Epithelial cell of proximal tubule (primary cell): Measurements from ENCODE around the gene TBC1D10A. TPM values are rescaled to one million over a fixed set of nuclear protein-coding genes. Genes with fewer than 3 reads are reported as not detected.

Source experiments
- DNase-seq: peaks from one replicate; pipeline ENCODE4 v3.0.0-alpha.2; 2011; ENCODE audit warnings: low read depth
- H3K4me3 ChIP-seq: 2 replicates; pipeline ENCODE4 v1.5.1; 2011; ENCODE audit warnings: low read depth, mild to moderate bottlenecking, low read length
- CTCF ChIP-seq: conservative IDR thresholded peaks from 2 replicates; pipeline ENCODE4 v1.5.1; 2012; ENCODE audit warnings: low read depth, mild to moderate bottlenecking, low read length
- total RNA-seq: library from RNA; depleted of rRNA; stranded (reverse); fragments of >200 nt; gene quantifications from 2 replicates; pipeline ENCODE4 v1.2.3, GENCODE V29; 2015

Gene TBC1D10A
- total RNA-seq, 1 donor from 2014 or later, result 22.9 TPM

GRCh38 chr22:30291058-30291892 lies 35.5 kb downstream of the TBC1D10A start:
- DNase-seq, result no peak
- no peak overlapping the region for H3K4me3 ChIP-seq
- TF ChIP-seq CTCF, result no peak

- TF ChIP-seq CTCF, result no peak
- DNase-seq, result no peak
Measured at GRCh38 chr22:30290342-30291057, 36.2 kb downstream of the TBC1D10A start.

GRCh38 chr22:30289980-30290313 lies 36.8 kb downstream of the TBC1D10A start:
- DNase-seq, result no peak
- peak overlapping the region; percentile 53 for H3K4me3 ChIP-seq
- TF ChIP-seq CTCF, result no peak

More at GRCh38 chr22:30290342-30291057, 36.2 kb downstream of the TBC1D10A start:
- H3K4me3 ChIP-seq, result peak overlapping the region; percentile 53

- no peak for TF ChIP-seq CTCF
- peak within 1 kb of the TSS; percentile 89 for H3K4me3 ChIP-seq
- DNase-seq, result peak; percentile 63
Measured at GRCh38 chr22:30289141-30289979, 37.4 kb downstream of the TBC1D10A start, which contains the start of gene CASTOR1. TSS of gene CASTOR1 (minus strand) at chr22:30289505. CDS start at chr22:30289497, 8 bp downstream.

GRCh38 chr22:30288419-30289140 lies 38.2 kb downstream of the TBC1D10A start:
- H3K4me3 ChIP-seq, result peak overlapping the region; percentile 89
- TF ChIP-seq CTCF, result no peak
- DNase-seq, result no peak
